GM12892 (cell line): ENCODE results near the gene ATP2B2.

Experiments
- POLR2A ChIP-seq: IDR thresholded peaks from 2 replicates; pipeline ENCODE4 v1.6.1; 2011; ENCODE audit warnings: low read depth, low read length, control low read depth
- POLR2AphosphoS5 ChIP-seq: IDR thresholded peaks from 2 replicates; pipeline ENCODE4 v1.6.1; 2011; ENCODE audit warnings: low read depth, low read length, control low read depth

DNA sequence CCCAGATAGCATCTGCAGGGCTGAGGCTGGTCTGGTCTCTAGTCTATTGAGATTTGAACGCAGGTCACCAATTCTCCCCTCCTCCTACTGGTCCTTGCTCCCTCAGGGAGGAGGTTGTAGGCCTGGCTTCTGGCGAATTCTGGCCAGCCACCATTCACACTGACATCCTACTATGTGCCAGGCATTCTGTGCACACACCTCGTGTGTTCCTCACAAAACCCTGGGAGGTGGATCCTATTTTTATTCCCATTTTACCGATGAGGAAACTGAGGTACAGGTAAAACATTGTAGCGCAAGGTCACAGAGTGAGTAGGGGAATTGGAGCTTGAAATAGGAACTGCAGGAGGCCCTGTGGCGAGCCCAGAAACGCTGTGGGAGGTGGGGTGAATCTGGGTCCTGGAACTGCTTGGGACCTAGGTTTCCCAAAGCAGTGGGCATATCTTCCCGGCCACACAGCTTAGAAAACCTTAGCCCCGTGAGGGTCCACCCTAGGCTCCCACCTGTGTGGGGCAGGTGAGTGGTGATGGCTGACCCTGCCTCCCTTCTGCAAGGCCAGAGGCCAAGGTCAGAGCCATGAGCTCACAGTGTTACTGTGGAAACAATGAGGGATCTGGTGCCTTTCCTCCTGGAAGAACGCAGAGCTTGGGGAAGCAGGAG, 4.8 kb upstream of the ATP2B2 start:
- TF ChIP-seq POLR2A: no peak
- no peak for TF ChIP-seq POLR2AphosphoS5
